Liver (tissue), 9 donors: ENCODE measurements around the gene EML4. TPM values are rescaled to one million over a fixed set of nuclear protein-coding genes. Genes with fewer than 3 reads are reported as not detected.

Experiments
- DNase-seq: peaks from one replicate; pipeline ENCODE4 v3.0.0-alpha.2; 2017; ENCODE audit warnings: low spot score
- H3K27ac ChIP-seq, 2 donors: one replicate each; pipeline ENCODE4 v1.7.0; 2013; ENCODE audit warnings: inconsistent platforms in 2 of 2, low read length in 2 of 2, control low read depth in 1 of 2, low read depth in 1 of 2, mild to moderate bottlenecking in 1 of 2
- H3K27me3 ChIP-seq, 4 donors: one replicate each; pipeline versions ENCODE4 v1.6.1 to v1.7.0; 2013; ENCODE audit warnings: low read length in 3 of 4, inconsistent platforms in 1 of 4, mild to moderate bottlenecking in 1 of 4, moderate library complexity in 1 of 4; ENCODE audit not compliant: control insufficient read depth in 4 of 4, insufficient read depth in 4 of 4
- H3K36me3 ChIP-seq, 4 donors: one replicate each; pipeline versions ENCODE4 v1.6.1 to v1.7.0; 2013; ENCODE audit warnings: low read length in 3 of 4, mild to moderate bottlenecking in 3 of 4, low read depth in 1 of 4, moderate library complexity in 1 of 4; ENCODE audit not compliant: control insufficient read depth in 4 of 4, insufficient read depth in 3 of 4
- H3K4me1 ChIP-seq, 4 donors: one replicate each; pipeline versions ENCODE4 v1.6.1 to v1.7.0; 2013; ENCODE audit warnings: low read length in 3 of 4, mild to moderate bottlenecking in 3 of 4, moderate library complexity in 1 of 4; ENCODE audit not compliant: control insufficient read depth in 4 of 4, insufficient read depth in 4 of 4
- H3K4me3 ChIP-seq, 3 donors: one replicate each; pipeline versions ENCODE4 v1.6.1 to v1.7.0; 2013; ENCODE audit warnings: low read length in 3 of 3, control low read depth in 1 of 3, low read depth in 1 of 3, mild to moderate bottlenecking in 1 of 3
- H3K9ac ChIP-seq, 2 donors: one replicate each; pipeline ENCODE4 v1.7.0; 2013; ENCODE audit warnings: low read length in 2 of 2, mild to moderate bottlenecking in 2 of 2, moderate library complexity in 2 of 2, control low read depth in 1 of 2, low read depth in 1 of 2
- H3K9me3 ChIP-seq, 4 donors: one replicate each; pipeline versions ENCODE4 v1.6.1 to v1.7.0; 2013; ENCODE audit warnings: low read length in 3 of 4; ENCODE audit not compliant: control insufficient read depth in 4 of 4
- EGR1 ChIP-seq, 2 donors: IDR thresholded peaks; 2 replicates each; pipeline ENCODE4 v1.6.1; 2016 to 2018; ENCODE audit warnings: antibody characterized with exemption in 2 of 2, low read depth in 2 of 2
- FOXA1 ChIP-seq: IDR thresholded peaks from 2 replicates; pipeline ENCODE4 v1.6.1; 2016; ENCODE audit warnings: antibody characterized with exemption
- FOXA2 ChIP-seq: IDR thresholded peaks from 2 replicates; pipeline ENCODE4 v1.6.1; 2016; ENCODE audit warnings: antibody characterized with exemption
- GABPA ChIP-seq, 2 donors: IDR thresholded peaks in 1 of 2; conservative IDR thresholded peaks in 1 of 2; 2 replicates each; pipeline ENCODE4 v1.6.1; 2016; ENCODE audit warnings: antibody characterized with exemption in 2 of 2, mild to moderate bottlenecking in 1 of 2, moderate library complexity in 1 of 2
- NR2F2 ChIP-seq: IDR thresholded peaks from 2 replicates; pipeline ENCODE4 v1.6.1; 2016; ENCODE audit warnings: antibody characterized with exemption
- RAD21 ChIP-seq, 2 donors: IDR thresholded peaks; 2 replicates each; pipeline ENCODE4 v1.6.1; 2016; ENCODE audit warnings: antibody characterized with exemption in 2 of 2, mild to moderate bottlenecking in 2 of 2
- RXRA ChIP-seq, 2 donors: IDR thresholded peaks; 2 replicates each; pipeline ENCODE4 v1.6.1; 2017 to 2018; ENCODE audit warnings: antibody characterized with exemption in 2 of 2, mild to moderate bottlenecking in 1 of 2
- SP1 ChIP-seq: IDR thresholded peaks from 2 replicates; pipeline ENCODE4 v1.6.1; 2018; ENCODE audit warnings: antibody characterized with exemption, mild to moderate bottlenecking
- TAF1 ChIP-seq: conservative IDR thresholded peaks from 2 replicates; pipeline ENCODE4 v1.6.1; 2016; ENCODE audit warnings: antibody characterized with exemption, mild to moderate bottlenecking
- YY1 ChIP-seq: IDR thresholded peaks from 2 replicates; pipeline ENCODE4 v1.6.1; 2016; ENCODE audit warnings: antibody characterized with exemption, mild to moderate bottlenecking
- WGBS: extraction: QIAGEN DNeasy Blood & Tissue Kit; methylation state at CpG from one replicate; pipeline ENCODE4 v1.1.7; 2013; 5-methylcytosine and 5-hydroxymethylcytosine counted together
- polyA plus RNA-seq, 2 donors: library from polyadenylated mRNA; stranded (reverse) in 1 of 2; unstranded in 1 of 2; fragments of 200-250 nt in 1 of 2; fragments of >200 nt in 1 of 2; fragmentation: Nextera tagmentation in 1 of 2; extraction: Ambion mirVana in 1 of 2; gene quantifications; one replicate each; pipeline versions ENCODE4 v1.2.1 to v1.2.3, GENCODE V29; 2013 to 2015
- total RNA-seq, 2 donors: library from RNA; depleted of rRNA; stranded (reverse); fragments of >200 nt; gene quantifications; one replicate each; pipeline ENCODE4 v1.2.3, GENCODE V29; 2014
- TF ChIP-seq, protein P1 (sequence below): fragments of 150-350 bp; IDR thresholded peaks from 2 replicates; pipeline ENCODE4 v1.5.1; 2017; ENCODE audit warnings: improper control_type of control experiment, low read depth, low read length; ENCODE audit not compliant: missing input control
- TF ChIP-seq, protein P2 (sequence below): IDR thresholded peaks from 2 replicates; pipeline ENCODE4 v1.6.1; 2016; ENCODE audit warnings: antibody characterized with exemption
- TF ChIP-seq, protein P3 (sequence below): IDR thresholded peaks from 2 replicates; pipeline ENCODE4 v1.6.1; 2016; ENCODE audit warnings: antibody characterized with exemption
- TF ChIP-seq, protein P4 (sequence below): IDR thresholded peaks from 2 replicates; pipeline ENCODE4 v1.6.1; 2016; ENCODE audit warnings: antibody characterized with exemption, mild to moderate bottlenecking
- TF ChIP-seq, protein P5 (sequence below): IDR thresholded peaks from 2 replicates; pipeline ENCODE4 v1.6.1; 2016; ENCODE audit warnings: antibody characterized with exemption
- donor health status: healthy.
- donor health status: healthy.
- donor health status: healthy.
- donor health status: healthy.
- donor health status: healthy.

Gene EML4
- total and polyA plus RNA-seq, 4 donors, result 12.8 to 49.6 (median 34.8) TPM

DNA sequence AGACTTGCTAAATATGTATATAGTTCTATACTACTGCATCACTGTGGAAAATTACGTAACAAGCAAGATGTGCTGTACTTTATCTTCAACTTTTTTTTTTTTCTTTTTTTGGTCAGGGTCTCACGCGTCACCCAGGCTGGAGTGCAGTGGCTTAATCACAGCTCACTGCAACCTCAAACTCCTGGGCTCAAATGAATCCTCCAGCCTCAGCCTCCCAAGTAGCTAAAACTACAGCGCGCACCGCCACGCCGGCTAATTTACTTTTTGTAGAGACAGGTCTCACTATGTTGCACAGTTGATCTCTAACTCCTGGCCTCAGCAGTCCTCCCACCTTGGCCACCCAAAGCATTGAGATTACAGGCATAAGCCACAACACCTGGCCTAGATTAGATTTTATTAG lies 123.9 kb downstream of the EML4 start (continued):
- TF ChIP-seq, protein P1, sequence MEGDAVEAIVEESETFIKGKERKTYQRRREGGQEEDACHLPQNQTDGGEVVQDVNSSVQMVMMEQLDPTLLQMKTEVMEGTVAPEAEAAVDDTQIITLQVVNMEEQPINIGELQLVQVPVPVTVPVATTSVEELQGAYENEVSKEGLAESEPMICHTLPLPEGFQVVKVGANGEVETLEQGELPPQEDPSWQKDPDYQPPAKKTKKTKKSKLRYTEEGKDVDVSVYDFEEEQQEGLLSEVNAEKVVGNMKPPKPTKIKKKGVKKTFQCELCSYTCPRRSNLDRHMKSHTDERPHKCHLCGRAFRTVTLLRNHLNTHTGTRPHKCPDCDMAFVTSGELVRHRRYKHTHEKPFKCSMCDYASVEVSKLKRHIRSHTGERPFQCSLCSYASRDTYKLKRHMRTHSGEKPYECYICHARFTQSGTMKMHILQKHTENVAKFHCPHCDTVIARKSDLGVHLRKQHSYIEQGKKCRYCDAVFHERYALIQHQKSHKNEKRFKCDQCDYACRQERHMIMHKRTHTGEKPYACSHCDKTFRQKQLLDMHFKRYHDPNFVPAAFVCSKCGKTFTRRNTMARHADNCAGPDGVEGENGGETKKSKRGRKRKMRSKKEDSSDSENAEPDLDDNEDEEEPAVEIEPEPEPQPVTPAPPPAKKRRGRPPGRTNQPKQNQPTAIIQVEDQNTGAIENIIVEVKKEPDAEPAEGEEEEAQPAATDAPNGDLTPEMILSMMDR, result no peak

DNA sequence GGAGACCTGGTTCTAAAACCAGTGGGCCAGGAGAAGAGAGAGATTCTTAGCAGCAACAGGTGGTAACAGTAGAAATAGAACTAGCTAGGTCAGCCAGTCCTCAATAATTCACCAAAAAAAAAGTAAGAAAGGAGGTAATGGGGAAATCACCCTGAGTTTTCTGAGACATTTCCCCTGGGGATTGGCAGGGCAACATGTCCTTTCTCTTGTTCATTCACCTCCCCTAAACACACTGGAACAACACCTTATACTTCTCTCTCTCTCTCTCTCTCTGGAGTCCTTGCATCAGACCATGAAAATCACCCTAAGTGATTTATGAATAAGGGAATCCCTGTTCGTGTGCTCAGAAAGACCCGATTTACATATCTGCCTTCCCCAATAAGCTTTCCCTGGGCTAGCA lies 127.1 kb downstream of the EML4 start:
- Histone ChIP-seq H3K27me3 (no peaks in the 10 kb centered on the region), H3K9ac (no peak overlapping the region), H3K4me1 (no peaks in the 10 kb centered on the region), H3K4me3 (no peak overlapping the region), H3K36me3 (peaks cover 3 to 43% (median 33%) of the 10 kb centered on the region in 4 donors), H3K27ac (no peak overlapping the region), H3K9me3 (no peaks in the 10 kb centered on the region)
- WGBS, result 89% methylated on average over 2 of the region's 2 CpGs
- TF ChIP-seq YY1 (no peak), NR2F2 (no peak), FOXA2 (no peak), SP1 (no peak), TAF1 (no peak), FOXA1 (no peak), EGR1 (IDR thresholded peaks at IDR 0.05; ENCODE audit: low read depth in 2 of 2) (no peak), RAD21 (IDR thresholded peaks at IDR 0.05) (no peak)
- TF ChIP-seq, protein P2, sequence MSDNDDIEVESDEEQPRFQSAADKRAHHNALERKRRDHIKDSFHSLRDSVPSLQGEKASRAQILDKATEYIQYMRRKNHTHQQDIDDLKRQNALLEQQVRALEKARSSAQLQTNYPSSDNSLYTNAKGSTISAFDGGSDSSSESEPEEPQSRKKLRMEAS, result no peak
- TF ChIP-seq, protein P3, sequence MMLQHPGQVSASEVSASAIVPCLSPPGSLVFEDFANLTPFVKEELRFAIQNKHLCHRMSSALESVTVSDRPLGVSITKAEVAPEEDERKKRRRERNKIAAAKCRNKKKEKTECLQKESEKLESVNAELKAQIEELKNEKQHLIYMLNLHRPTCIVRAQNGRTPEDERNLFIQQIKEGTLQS, result no peak
- TF ChIP-seq, protein P4, sequence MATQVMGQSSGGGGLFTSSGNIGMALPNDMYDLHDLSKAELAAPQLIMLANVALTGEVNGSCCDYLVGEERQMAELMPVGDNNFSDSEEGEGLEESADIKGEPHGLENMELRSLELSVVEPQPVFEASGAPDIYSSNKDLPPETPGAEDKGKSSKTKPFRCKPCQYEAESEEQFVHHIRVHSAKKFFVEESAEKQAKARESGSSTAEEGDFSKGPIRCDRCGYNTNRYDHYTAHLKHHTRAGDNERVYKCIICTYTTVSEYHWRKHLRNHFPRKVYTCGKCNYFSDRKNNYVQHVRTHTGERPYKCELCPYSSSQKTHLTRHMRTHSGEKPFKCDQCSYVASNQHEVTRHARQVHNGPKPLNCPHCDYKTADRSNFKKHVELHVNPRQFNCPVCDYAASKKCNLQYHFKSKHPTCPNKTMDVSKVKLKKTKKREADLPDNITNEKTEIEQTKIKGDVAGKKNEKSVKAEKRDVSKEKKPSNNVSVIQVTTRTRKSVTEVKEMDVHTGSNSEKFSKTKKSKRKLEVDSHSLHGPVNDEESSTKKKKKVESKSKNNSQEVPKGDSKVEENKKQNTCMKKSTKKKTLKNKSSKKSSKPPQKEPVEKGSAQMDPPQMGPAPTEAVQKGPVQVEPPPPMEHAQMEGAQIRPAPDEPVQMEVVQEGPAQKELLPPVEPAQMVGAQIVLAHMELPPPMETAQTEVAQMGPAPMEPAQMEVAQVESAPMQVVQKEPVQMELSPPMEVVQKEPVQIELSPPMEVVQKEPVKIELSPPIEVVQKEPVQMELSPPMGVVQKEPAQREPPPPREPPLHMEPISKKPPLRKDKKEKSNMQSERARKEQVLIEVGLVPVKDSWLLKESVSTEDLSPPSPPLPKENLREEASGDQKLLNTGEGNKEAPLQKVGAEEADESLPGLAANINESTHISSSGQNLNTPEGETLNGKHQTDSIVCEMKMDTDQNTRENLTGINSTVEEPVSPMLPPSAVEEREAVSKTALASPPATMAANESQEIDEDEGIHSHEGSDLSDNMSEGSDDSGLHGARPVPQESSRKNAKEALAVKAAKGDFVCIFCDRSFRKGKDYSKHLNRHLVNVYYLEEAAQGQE, result no peak
- TF ChIP-seq, protein P5, sequence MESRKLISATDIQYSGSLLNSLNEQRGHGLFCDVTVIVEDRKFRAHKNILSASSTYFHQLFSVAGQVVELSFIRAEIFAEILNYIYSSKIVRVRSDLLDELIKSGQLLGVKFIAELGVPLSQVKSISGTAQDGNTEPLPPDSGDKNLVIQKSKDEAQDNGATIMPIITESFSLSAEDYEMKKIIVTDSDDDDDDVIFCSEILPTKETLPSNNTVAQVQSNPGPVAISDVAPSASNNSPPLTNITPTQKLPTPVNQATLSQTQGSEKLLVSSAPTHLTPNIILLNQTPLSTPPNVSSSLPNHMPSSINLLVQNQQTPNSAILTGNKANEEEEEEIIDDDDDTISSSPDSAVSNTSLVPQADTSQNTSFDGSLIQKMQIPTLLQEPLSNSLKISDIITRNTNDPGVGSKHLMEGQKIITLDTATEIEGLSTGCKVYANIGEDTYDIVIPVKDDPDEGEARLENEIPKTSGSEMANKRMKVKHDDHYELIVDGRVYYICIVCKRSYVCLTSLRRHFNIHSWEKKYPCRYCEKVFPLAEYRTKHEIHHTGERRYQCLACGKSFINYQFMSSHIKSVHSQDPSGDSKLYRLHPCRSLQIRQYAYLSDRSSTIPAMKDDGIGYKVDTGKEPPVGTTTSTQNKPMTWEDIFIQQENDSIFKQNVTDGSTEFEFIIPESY, result no peak
- DNase-seq, result no peak

DNA sequence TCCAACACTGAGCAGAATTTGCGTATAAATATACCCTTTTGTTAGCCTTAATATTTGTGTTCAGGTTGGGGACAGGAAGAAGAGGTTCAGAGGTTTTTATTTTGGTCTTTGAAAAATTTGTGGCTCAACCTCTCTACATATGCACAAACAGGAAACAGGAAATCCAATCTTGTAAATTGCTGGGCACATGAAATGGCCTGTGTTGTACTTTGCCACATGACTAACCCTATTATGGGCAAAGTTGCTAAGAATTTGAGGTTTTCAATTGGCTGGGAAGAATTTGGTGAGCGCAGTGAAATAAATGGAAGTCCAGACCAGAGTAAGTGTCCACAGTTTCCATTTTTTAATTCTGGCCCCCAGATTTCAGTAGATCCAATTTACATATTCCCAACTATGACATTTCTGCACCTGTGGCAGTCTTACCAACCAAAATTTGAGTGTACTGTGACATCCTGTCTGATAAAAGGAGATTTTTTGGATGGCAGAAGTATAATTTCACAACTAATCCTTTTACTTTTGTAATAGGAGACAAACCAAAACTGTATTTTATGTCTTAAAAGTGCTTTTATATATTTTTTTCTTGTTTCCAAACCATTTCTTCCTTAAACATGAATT lies 128.3 kb downstream of the EML4 start:
- no peak for DNase-seq
- H3K36me3 ChIP-seq, result peaks cover 3 to 34% (median 28%) of the 10 kb centered on the region in 4 donors
- TF ChIP-seq GABPA (IDR thresholded peaks at IDR 0.05 in 1 of 2, conservative IDR thresholded peaks at IDR 0.05 in 1 of 2) (no peak), RAD21 (IDR thresholded peaks at IDR 0.05) (no peak), RXRA (IDR thresholded peaks at IDR 0.05) (no peak), TAF1 (no peak), YY1 (peak; percentile 12)
- TF ChIP-seq, protein P4, result no peak
- TF ChIP-seq, protein P2, result peak; percentile 14
- TF ChIP-seq, protein P5, result no peak
- WGBS, result 87% methylated on average over 2 of the region's 2 CpGs
- peak overlapping the region in 1 of 2 donors; percentile 25 for H3K27ac ChIP-seq
- no peaks in the 10 kb centered on the region for H3K4me1 ChIP-seq
- H3K9me3 ChIP-seq, result no peaks in the 10 kb centered on the region
- no peaks in the 10 kb centered on the region for H3K27me3 ChIP-seq
- no peak overlapping the region for H3K4me3 ChIP-seq
- H3K9ac ChIP-seq, result no peak overlapping the region
